ENCODE results near the gene CDC73.
"Not testable (repeated sequence)": the region's sequence is repeated elsewhere in the genome, so short reads cannot be mapped to it uniquely, and the experiment has no call there.

CDC73 gene

GRCh38 chr1:193265716-193266115 lies 143.9 kb downstream of the CDC73 start:
- Histone ChIP-seq H3K9ac (ENCODE audit: low read length) (no peak overlapping the region), H3K36me3 (replicated peaks; ENCODE audit: insufficient read depth, low read length) (no peaks in the 10 kb centered on the region), H3K9me2 (replicated peaks; ENCODE audit: insufficient read depth, low read length) (no peaks in the 10 kb centered on the region; the same call in 1 of the 2 replicates), H3K27ac (ENCODE audit: low read length) (no peak overlapping the region), H3F3A (ENCODE audit: insufficient read depth, low read length) (no peaks in the 10 kb centered on the region), H3K4me1 (ENCODE audit: low read length) (peaks cover 11% of the 10 kb centered on the region), H4K20me1 (ENCODE audit: insufficient read depth, low read length) (no peaks in the 10 kb centered on the region), H2AFZ (ENCODE audit: low read length) (no peak overlapping the region), H3K4me3 (ENCODE audit: low read length) (no peak overlapping the region), H3K27me3 (replicated peaks; ENCODE audit: insufficient read depth, low read length) (no peaks in the 10 kb centered on the region), H3K79me2 (ENCODE audit: low read length) (no peaks in the 10 kb centered on the region), H3K9me3 (replicated peaks; ENCODE audit: insufficient read depth, low read length) (no peaks in the 10 kb centered on the region), H3K4me2 (ENCODE audit: low read depth, low read length) (no peak overlapping the region)
- no peak for TF ChIP-seq CTCF (IDR thresholded peaks at IDR 0.05; ENCODE audit: low read length)
- TF ChIP-seq EZH2 (optimal IDR thresholded peaks at IDR 0.05; ENCODE audit: low read depth, low read length): no peak
- no peak for TF ChIP-seq EZH2phosphoT487 (IDR thresholded peaks at IDR 0.05; ENCODE audit: low read length)
- peak; percentile 23 for DNase-seq

GRCh38 chr1:193266794-193267193 lies 145.0 kb downstream of the CDC73 start:
- not testable (repeated sequence) for H3K27ac ChIP-seq (ENCODE audit: low read length); H3K9me3 ChIP-seq (replicated peaks; ENCODE audit: insufficient read depth, low read length); H3F3A ChIP-seq (ENCODE audit: insufficient read depth, low read length); H3K4me2 ChIP-seq (ENCODE audit: low read depth, low read length); H3K9ac ChIP-seq (ENCODE audit: low read length); H3K4me3 ChIP-seq (ENCODE audit: low read length); H4K20me1 ChIP-seq (ENCODE audit: insufficient read depth, low read length); H3K36me3 ChIP-seq (replicated peaks; ENCODE audit: insufficient read depth, low read length); H3K27me3 ChIP-seq (replicated peaks; ENCODE audit: insufficient read depth, low read length); H3K9me2 ChIP-seq (replicated peaks; ENCODE audit: insufficient read depth, low read length); H3K79me2 ChIP-seq (ENCODE audit: low read length); H2AFZ ChIP-seq (ENCODE audit: low read length); DNase-seq
- peaks cover 17% of the 10 kb centered on the region for H3K4me1 ChIP-seq (ENCODE audit: low read length)

- no peaks in the 10 kb centered on the region for H3K27me3 ChIP-seq (replicated peaks; ENCODE audit: insufficient read depth, low read length)
- no peaks in the 10 kb centered on the region for H4K20me1 ChIP-seq (ENCODE audit: insufficient read depth, low read length)
- H3K9me3 ChIP-seq (replicated peaks; ENCODE audit: insufficient read depth, low read length): no peaks in the 10 kb centered on the region
- peak; percentile 81 for DNase-seq
- TF ChIP-seq CTCF (IDR thresholded peaks at IDR 0.05; ENCODE audit: low read length) (no peak), EZH2 (optimal IDR thresholded peaks at IDR 0.05; ENCODE audit: low read depth, low read length) (no peak), EZH2phosphoT487 (IDR thresholded peaks at IDR 0.05; ENCODE audit: low read length) (no peak)
- H3K79me2 ChIP-seq (ENCODE audit: low read length): no peaks in the 10 kb centered on the region
- peak overlapping the region; percentile 63; the same call in 1 of the 2 replicates for H3K27ac ChIP-seq (ENCODE audit: low read length)
- peaks cover 25% of the 10 kb centered on the region for H3K4me1 ChIP-seq (ENCODE audit: low read length)
- no peak overlapping the region for H2AFZ ChIP-seq (ENCODE audit: low read length)
- no peaks in the 10 kb centered on the region for H3K36me3 ChIP-seq (replicated peaks; ENCODE audit: insufficient read depth, low read length)
- H3K4me3 ChIP-seq (ENCODE audit: low read length): no peak overlapping the region
- no peak overlapping the region for H3K9ac ChIP-seq (ENCODE audit: low read length)
- H3K9me2 ChIP-seq (replicated peaks; ENCODE audit: insufficient read depth, low read length): no peaks in the 10 kb centered on the region; the same call in 1 of the 2 replicates
- peak overlapping the region; percentile 20; the same call in 1 of the 2 replicates for H3K4me2 ChIP-seq (ENCODE audit: low read depth, low read length)
- H3F3A ChIP-seq (ENCODE audit: insufficient read depth, low read length): peaks cover 3% of the 10 kb centered on the region; the same call in 1 of the 2 replicates
Measured at GRCh38 chr1:193270996-193271395, 149.2 kb downstream of the CDC73 start.

GRCh38 chr1:193275773-193276172 lies 153.9 kb downstream of the CDC73 start:
- H3K9ac ChIP-seq (ENCODE audit: low read length): no peak overlapping the region
- no peak overlapping the region for H3K27ac ChIP-seq (ENCODE audit: low read length)
- no peaks in the 10 kb centered on the region for H4K20me1 ChIP-seq (ENCODE audit: insufficient read depth, low read length)
- TF ChIP-seq EZH2 (optimal IDR thresholded peaks at IDR 0.05; ENCODE audit: low read depth, low read length) (no peak), CTCF (IDR thresholded peaks at IDR 0.05; ENCODE audit: low read length) (no peak), EZH2phosphoT487 (IDR thresholded peaks at IDR 0.05; ENCODE audit: low read length) (no peak)
- H3K4me2 ChIP-seq (ENCODE audit: low read depth, low read length): no peak overlapping the region
- H3K36me3 ChIP-seq (replicated peaks; ENCODE audit: insufficient read depth, low read length): no peaks in the 10 kb centered on the region
- peaks cover 13% of the 10 kb centered on the region for H3K4me1 ChIP-seq (ENCODE audit: low read length)
- H2AFZ ChIP-seq (ENCODE audit: low read length): no peak overlapping the region
- peaks cover 3% of the 10 kb centered on the region; the same call in 1 of the 2 replicates for H3F3A ChIP-seq (ENCODE audit: insufficient read depth, low read length)
- no peaks in the 10 kb centered on the region for H3K27me3 ChIP-seq (replicated peaks; ENCODE audit: insufficient read depth, low read length)
- H3K9me3 ChIP-seq (replicated peaks; ENCODE audit: insufficient read depth, low read length): no peaks in the 10 kb centered on the region
- H3K4me3 ChIP-seq (ENCODE audit: low read length): no peak overlapping the region
- no peak for DNase-seq
- no peaks in the 10 kb centered on the region for H3K79me2 ChIP-seq (ENCODE audit: low read length)
- H3K9me2 ChIP-seq (replicated peaks; ENCODE audit: insufficient read depth, low read length): no peaks in the 10 kb centered on the region

Measured in MM.1S (cell line).